ENCODE results near the gene KCNH3.
A peak's percentile ranks its signal among the peaks of the same experiment; 100 is the strongest.
"Not testable (repeated sequence)": the region's sequence is repeated elsewhere in the genome, so short reads cannot be mapped to it uniquely, and the experiment has no call there.

Gene KCNH3

GRCh38 chr12:49538510-49539403, at the start of gene KCNH3:
Gene KCNH3 (plus strand): TSS chr12:49539030. CDS start chr12:49539417, 387 bp downstream.
- peak; percentile 76 for DNase-seq

- DNase-seq = no peak
Observed at GRCh38 chr12:49489154-49489553, 49.7 kb upstream of the KCNH3 start.

- DNase-seq = no peak
Observed at GRCh38 chr12:49489720-49490119, 49.1 kb upstream of the KCNH3 start.

- no peak for DNase-seq
Observed at GRCh38 chr12:49491823-49492222, 47.0 kb upstream of the KCNH3 start.

GRCh38 chr12:49493900-49494299, 44.9 kb upstream of the KCNH3 start:
- no peak for DNase-seq

GRCh38 chr12:49496417-49497360, 42.1 kb upstream of the KCNH3 start:
- no peak for DNase-seq

- no peak for DNase-seq
Observed at GRCh38 chr12:49501895-49502294, 36.9 kb upstream of the KCNH3 start.

- no peak for DNase-seq
Observed at GRCh38 chr12:49502590-49502989, 36.2 kb upstream of the KCNH3 start.

GRCh38 chr12:49503674-49504180, 35.1 kb upstream of the KCNH3 start:
- no peak for DNase-seq

GRCh38 chr12:49505672-49506071, 33.2 kb upstream of the KCNH3 start:
- no peak for DNase-seq

GRCh38 chr12:49507139-49507538, 31.7 kb upstream of the KCNH3 start:
- DNase-seq = no peak

- not testable (repeated sequence) for DNase-seq
Observed at GRCh38 chr12:49509681-49510080, 29.1 kb upstream of the KCNH3 start.

- DNase-seq = no peak
Observed at GRCh38 chr12:49511410-49511809, 27.4 kb upstream of the KCNH3 start.

GRCh38 chr12:49512546-49512945, 26.3 kb upstream of the KCNH3 start:
- DNase-seq = no peak

GRCh38 chr12:49515266-49515665, 23.6 kb upstream of the KCNH3 start:
- DNase-seq = no peak

GRCh38 chr12:49518914-49519573, 19.8 kb upstream of the KCNH3 start:
- no peak for DNase-seq

GRCh38 chr12:49519574-49519936, 19.3 kb upstream of the KCNH3 start:
- DNase-seq = no peak

GRCh38 chr12:49521389-49521788, 17.4 kb upstream of the KCNH3 start:
- no peak for DNase-seq

- DNase-seq = no peak
Observed at GRCh38 chr12:49524660-49525324, 14.0 kb upstream of the KCNH3 start.

- no peak for DNase-seq
Observed at GRCh38 chr12:49525942-49526341, 12.9 kb upstream of the KCNH3 start.

- no peak for DNase-seq
Observed at GRCh38 chr12:49527361-49528130, 11.3 kb upstream of the KCNH3 start.

- no peak for DNase-seq
Observed at GRCh38 chr12:49529414-49529813, 9.4 kb upstream of the KCNH3 start.

Data from retina (tissue), 1 donor.